Caco-2 (cell line): ENCODE measurements around the gene FRMD4A. TPM values are rescaled to one million over a fixed set of nuclear protein-coding genes. Genes with fewer than 3 reads are reported as not detected.
"Not testable (repeated sequence)": the region's sequence is repeated elsewhere in the genome, so short reads cannot be mapped to it uniquely, and the experiment has no call there.

ENCODE experiments used
- BruUV-seq: library from RNA; stranded (reverse); fragments of 400-500 nt; replicated peaks from 2 replicates; lab custom pipeline; 2021; lab: Mats Ljungman, UMichigan
- CTCF ChIA-PET: fragments of 300-600 bp; sonication (Branson Sonifier 250); formaldehyde crosslinking; loops from one replicate; lab custom pipeline; 2022; ENCODE audit warnings: antibody characterized with exemption; lab: Charles Lee
- POLR2A ChIA-PET: fragments of 300-600 bp; sonication (Branson Sonifier 250); formaldehyde crosslinking; loops from one replicate; lab custom pipeline; 2022; ENCODE audit warnings: antibody characterized with exemption; lab: Charles Lee
- DNase-seq, 2 experiments: peaks; one replicate each; pipeline versions ENCODE4 v3.0.0 to v3.0.0-alpha.2; 2020 to 2022
- H3K27me3 ChIP-seq: replicated peaks from 2 replicates; pipeline ENCODE4 v1.6.0; 2011; ENCODE audit warnings: low read length; ENCODE audit not compliant: control insufficient read depth, insufficient read depth
- H3K36me3 ChIP-seq: 2 replicates; pipeline ENCODE4 v1.5.1; 2011; ENCODE audit warnings: low read length; ENCODE audit not compliant: control insufficient read depth, insufficient read depth
- H3K4me1 ChIP-seq: fragments of 250-450 bp; sonication (Bioruptor Pico); 2 replicates; pipeline ENCODE4 v1.5.1; 2020; ENCODE audit warnings: mild to moderate bottlenecking
- H3K4me3 ChIP-seq: 2 replicates; pipeline ENCODE4 v1.5.1; 2011; ENCODE audit warnings: low read depth, mild to moderate bottlenecking, control low read depth, low read length
- H3K9me3 ChIP-seq: fragments of 250-450 bp; sonication (Bioruptor Pico); 2 replicates; pipeline ENCODE4 v1.5.1; 2020; ENCODE audit warnings: mild to moderate bottlenecking, moderate library complexity
- H3K27ac Mint-ChIP-seq: one replicate; pipeline ENCODE4 v1.8.0; 2022; ENCODE audit warnings: mixed read lengths; ENCODE audit not compliant: unreplicated experiment
- H3K27me3 Mint-ChIP-seq: one replicate; pipeline ENCODE4 v1.8.0; 2022; ENCODE audit warnings: mixed read lengths; ENCODE audit not compliant: insufficient read depth, unreplicated experiment
- H3K36me3 Mint-ChIP-seq: one replicate; pipeline ENCODE4 v1.8.0; 2022; ENCODE audit warnings: mild to moderate bottlenecking, mixed read lengths; ENCODE audit not compliant: insufficient read depth, unreplicated experiment
- H3K4me1 Mint-ChIP-seq: one replicate; pipeline ENCODE4 v1.8.0; 2022; ENCODE audit warnings: low read depth, mixed read lengths; ENCODE audit not compliant: unreplicated experiment
- H3K4me3 Mint-ChIP-seq: one replicate; pipeline ENCODE4 v1.8.0; 2022; ENCODE audit warnings: mild to moderate bottlenecking, moderate library complexity, mixed read lengths; ENCODE audit not compliant: unreplicated experiment
- H3K9me3 Mint-ChIP-seq: one replicate; pipeline ENCODE4 v1.8.0; 2022; ENCODE audit warnings: mixed read lengths; ENCODE audit not compliant: unreplicated experiment
- CTCF ChIP-seq, 2 experiments: fragments of 200-600 bp in 1 of 2; IDR thresholded peaks; 1 replicate in 1 of 2; 2 replicates in 1 of 2; pipeline versions ENCODE4 v1.5.1 to v1.8.0; 2011 to 2022; ENCODE audit warnings: antibody characterized with exemption in 1 of 2, control low read depth in 1 of 2, inconsistent platforms in 1 of 2, low read depth in 1 of 2, low read length in 1 of 2, mild to moderate bottlenecking in 1 of 2, moderate library complexity in 1 of 2; ENCODE audit not compliant: insufficient read depth in 1 of 2, severe bottlenecking in 1 of 2, unreplicated experiment in 1 of 2
- intact Hi-C: fragments of 100-400 bp; cut with micrococcal nuclease; formaldehyde crosslinking; loops from one replicate; pipeline ENCODE4 v1.10.0; 2022; ENCODE audit not compliant: unreplicated experiment
- total RNA-seq: library from RNA; stranded (reverse); gene quantifications from 2 replicates; pipeline ENCODE4 v1.2.3, GENCODE V29; 2022

Gene FRMD4A
- total RNA-seq, 1 experiment from 2014 or later: 52.1 TPM

DNA sequence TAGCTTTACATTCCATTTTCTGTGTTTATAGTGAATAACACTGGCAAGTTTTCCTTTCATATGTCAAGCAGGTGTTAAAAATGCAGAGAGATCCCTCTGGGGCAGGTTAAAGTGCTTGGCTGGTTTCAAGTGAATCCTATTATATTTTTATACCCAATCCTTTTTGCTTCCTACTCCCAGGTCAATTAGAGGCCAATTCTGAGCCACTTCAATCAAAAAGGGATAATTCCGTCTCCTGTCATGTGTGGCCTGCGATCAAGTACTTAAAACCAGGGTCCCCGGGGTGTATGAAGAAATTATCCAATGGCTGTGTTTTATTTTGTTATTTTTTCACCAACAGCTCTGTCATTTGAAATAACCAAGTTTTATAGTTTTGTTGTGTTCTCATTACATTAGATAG is 430.8 kb downstream of the FRMD4A start:
- peaks cover 3% of the 10 kb centered on the region for H3K27me3 Mint-ChIP-seq
- H3K9me3 Mint-ChIP-seq: peaks cover 18% of the 10 kb centered on the region
- H3K27ac Mint-ChIP-seq: no peak overlapping the region
- no peak for TF ChIP-seq CTCF (IDR thresholded peaks at IDR 0.05; ENCODE audit: insufficient read depth in 1 of 2, low read depth in 1 of 2, low read length in 1 of 2, severe bottlenecking in 1 of 2, unreplicated experiment in 1 of 2)
- H3K4me1 ChIP-seq: no peaks in the 10 kb centered on the region
- CTCF ChIA-PET: no interaction called here
- BruUV-seq: no TSS peak
- H3K36me3 Mint-ChIP-seq: no peaks in the 10 kb centered on the region
- POLR2A ChIA-PET: no interaction called here
- peaks cover 2% of the 10 kb centered on the region; the same call in 1 of the 2 replicates for H3K9me3 ChIP-seq
- no peaks in the 10 kb centered on the region for H3K4me1 Mint-ChIP-seq
- intact Hi-C loops: no loop called here
- H3K36me3 ChIP-seq: no peaks in the 10 kb centered on the region
- no peak overlapping the region for H3K4me3 Mint-ChIP-seq
- H3K27me3 ChIP-seq: no peaks in the 10 kb centered on the region
- no peak for DNase-seq
- no peak overlapping the region for H3K4me3 ChIP-seq

- peaks cover 10% of the 10 kb centered on the region for H3K27me3 Mint-ChIP-seq
- BruUV-seq, H3K4me1 ChIP-seq, H3K4me3 ChIP-seq, DNase-seq, CTCF ChIA-PET, H3K4me1 Mint-ChIP-seq, H3K36me3 Mint-ChIP-seq, H3K27me3 ChIP-seq, POLR2A ChIA-PET, intact Hi-C loops, H3K36me3 ChIP-seq, H3K9me3 ChIP-seq, H3K27ac Mint-ChIP-seq, H3K9me3 Mint-ChIP-seq, H3K4me3 Mint-ChIP-seq: not testable (repeated sequence)
Measured at GRCh38 chr10:13896146-13896545, 434.6 kb downstream of the FRMD4A start.

DNA sequence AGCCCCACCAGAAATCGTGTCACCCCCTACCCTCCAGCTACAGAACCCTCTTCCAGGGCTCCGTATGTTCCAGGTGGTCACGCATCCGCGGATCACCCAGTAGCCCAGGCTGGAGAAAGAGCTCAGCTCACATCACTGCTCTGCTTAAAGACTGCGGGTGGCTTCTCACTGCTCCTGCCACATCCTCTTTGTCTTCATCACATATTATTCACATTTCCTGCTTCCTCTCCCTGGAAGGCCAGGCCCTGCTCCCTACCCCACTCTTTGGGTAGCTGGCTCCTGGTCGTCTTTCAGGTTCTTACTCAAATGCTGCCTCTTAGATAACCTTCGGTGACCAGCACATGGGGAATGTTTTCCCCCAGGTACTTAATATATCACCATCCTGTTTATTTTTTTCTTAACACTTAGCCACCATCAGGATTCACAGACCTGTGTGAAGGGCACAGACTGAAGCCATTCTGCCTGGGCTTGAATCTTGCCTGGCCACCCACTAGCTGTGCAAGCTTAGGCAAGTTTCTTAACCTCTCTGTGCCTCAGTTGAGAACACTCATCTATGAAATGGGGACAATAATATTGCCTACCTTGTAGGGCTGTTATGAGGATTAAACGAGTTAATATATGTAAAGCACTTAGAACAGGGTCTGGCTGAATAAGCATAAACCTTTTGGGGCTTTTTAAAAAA is 436.2 kb downstream of the FRMD4A start:
- no peak overlapping the region for H3K4me3 ChIP-seq
- ChIA-PET POLR2A (no interaction called here), CTCF (interaction anchor here (0.6 kb wide), 1 partner anchor 16 kb away, joined by 4 read pairs; no protein-coding TSS in a partner anchor)
- H3K4me1 Mint-ChIP-seq: no peaks in the 10 kb centered on the region
- BruUV-seq: no TSS peak
- H3K36me3 Mint-ChIP-seq: no peaks in the 10 kb centered on the region
- DNase-seq: no peak
- no peaks in the 10 kb centered on the region for H3K4me1 ChIP-seq
- no peaks in the 10 kb centered on the region; the same call in 1 of the 2 replicates for H3K9me3 ChIP-seq
- no peaks in the 10 kb centered on the region for H3K36me3 ChIP-seq
- H3K27ac Mint-ChIP-seq: no peak overlapping the region
- H3K27me3 ChIP-seq: no peaks in the 10 kb centered on the region
- no peaks in the 10 kb centered on the region for H3K9me3 Mint-ChIP-seq
- peaks cover 15% of the 10 kb centered on the region for H3K27me3 Mint-ChIP-seq
- intact Hi-C loops: no loop called here
- no peak overlapping the region for H3K4me3 Mint-ChIP-seq
- no peak for TF ChIP-seq CTCF (IDR thresholded peaks at IDR 0.05; ENCODE audit: insufficient read depth in 1 of 2, low read depth in 1 of 2, low read length in 1 of 2, severe bottlenecking in 1 of 2, unreplicated experiment in 1 of 2)
